Measurements from ENCODE around the gene MC3R. TPM values are rescaled to one million over a fixed set of nuclear protein-coding genes. Genes with fewer than 3 reads are reported as not detected.

Gene MC3R
- total RNA-seq, 1 experiment from 2014 or later: not detected

DNA sequence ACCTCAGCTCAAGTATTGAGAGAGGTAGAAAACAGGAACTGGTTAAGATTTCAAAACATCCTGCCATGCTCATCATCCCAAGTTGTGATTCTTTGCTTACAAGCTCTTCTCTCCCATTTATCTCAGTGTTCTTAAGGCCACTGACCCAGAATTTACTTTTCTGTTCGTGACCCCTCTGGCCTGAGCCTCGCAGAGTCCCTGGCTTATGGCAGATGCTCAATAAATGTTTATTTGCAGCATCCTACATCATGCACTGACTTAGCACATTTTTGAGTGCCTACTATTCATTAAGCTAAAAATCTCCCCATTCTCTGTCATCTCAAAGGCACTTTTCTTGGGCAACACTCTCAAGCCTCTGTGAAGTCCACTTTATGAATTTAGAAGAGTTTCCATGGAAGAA lies 33.4 kb upstream of the MC3R start:
- Histone ChIP-seq H3K27me3 (ENCODE audit: insufficient read depth, low read length) (no peaks in the 10 kb centered on the region), H3K36me3 (ENCODE audit: control insufficient read depth in 1 of 2, insufficient read depth in 2 of 2, low read length in 2 of 2) (no peaks in the 10 kb centered on the region), H3K9ac (ENCODE audit: low read length) (no peak overlapping the region), H3K4me1 (ENCODE audit: control insufficient read depth in 1 of 2, insufficient read depth in 2 of 2, low read length in 2 of 2) (no peaks in the 10 kb centered on the region), H3K4me2 (ENCODE audit: low read length) (no peak overlapping the region), H4K20me1 (ENCODE audit: insufficient read depth) (no peaks in the 10 kb centered on the region), H3K4me3 (replicated peaks in 1 of 2; ENCODE audit: low read depth in 1 of 2, low read length in 2 of 2) (no peak overlapping the region), H2AFZ (ENCODE audit: low read depth, low read length, poor library complexity, severe bottlenecking) (no peak overlapping the region), H3K79me2 (ENCODE audit: insufficient read depth, low read length) (no peaks in the 10 kb centered on the region), H3K27ac (ENCODE audit: low read depth, low read length) (no peak overlapping the region), H3K9me3 (ENCODE audit: control insufficient read depth in 1 of 2, insufficient read depth in 1 of 2, low read depth in 1 of 2, low read length in 2 of 2) (no peaks in the 10 kb centered on the region), H3K9me2 (ENCODE audit: insufficient read depth) (no peaks in the 10 kb centered on the region)
- intact Hi-C loops (cut with micrococcal nuclease): no loop called here
- RAD21 ChIA-PET (ENCODE audit: low non-redundant PET in 1 of 2, low total read pairs in 2 of 2, uncharacterized antibody in 2 of 2, unreplicated experiment in 2 of 2): no interaction called here
- TF ChIP-seq MAX (IDR thresholded peaks at IDR 0.05): no peak
- TF ChIP-seq ELF1 (IDR thresholded peaks at IDR 0.05; ENCODE audit: borderline replicate concordance, low read depth): no peak
- no peak for TF ChIP-seq JUND (IDR thresholded peaks at IDR 0.05)
- TF ChIP-seq, protein P1, sequence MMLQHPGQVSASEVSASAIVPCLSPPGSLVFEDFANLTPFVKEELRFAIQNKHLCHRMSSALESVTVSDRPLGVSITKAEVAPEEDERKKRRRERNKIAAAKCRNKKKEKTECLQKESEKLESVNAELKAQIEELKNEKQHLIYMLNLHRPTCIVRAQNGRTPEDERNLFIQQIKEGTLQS (IDR thresholded peaks at IDR 0.05): no peak
- no peak for TF ChIP-seq RAD21 (IDR thresholded peaks at IDR 0.05; ENCODE audit: low read depth)
- TF ChIP-seq POLR2AphosphoS5 (IDR thresholded peaks at IDR 0.05; ENCODE audit: low read depth, low read length): no peak
- no peak for TF ChIP-seq EZH2 (IDR thresholded peaks at IDR 0.05)
- no peak for TF ChIP-seq EGR1 (IDR thresholded peaks at IDR 0.05; ENCODE audit: low read depth)
- TF ChIP-seq SIN3A (IDR thresholded peaks at IDR 0.05; ENCODE audit: low read depth): no peak
- TF ChIP-seq SRF (IDR thresholded peaks at IDR 0.05; ENCODE audit: low read depth): no peak
- no peak for TF ChIP-seq CTCF (IDR thresholded peaks at IDR 0.05 in 2 of 3, conservative IDR thresholded peaks at IDR 0.05 in 1 of 3; ENCODE audit: borderline replicate concordance in 1 of 3, insufficient read depth in 1 of 3, low read depth in 2 of 3, low read length in 2 of 3)
- no peak for TF ChIP-seq ZNF274 (IDR thresholded peaks at IDR 0.05; ENCODE audit: low read depth, low read length)
- TF ChIP-seq CBX3 (IDR thresholded peaks at IDR 0.05; ENCODE audit: low read depth): no peak
- TF ChIP-seq EZH2phosphoT487 (IDR thresholded peaks at IDR 0.05; ENCODE audit: borderline replicate concordance): no peak
- no peak for TF ChIP-seq ZFX (IDR thresholded peaks at IDR 0.05)
- TF ChIP-seq FOSL1 (IDR thresholded peaks at IDR 0.05; ENCODE audit: low read depth): no peak
- no peak for TF ChIP-seq YY1 (IDR thresholded peaks at IDR 0.05; ENCODE audit: extremely low read depth, insufficient replicate concordance, low read depth, low read length)
- no TSS peak for BruUV-seq (replicated peaks)
- CTCF ChIA-PET: no interaction called here
- no peak for DNase-seq (ENCODE audit: low read depth, low spot score)
- no peak for ATAC-seq
- POLR2A ChIA-PET: no interaction called here
